Uterus (tissue), 4 donors: ENCODE results near the gene RNASE4. TPM values are rescaled to one million over a fixed set of nuclear protein-coding genes. Genes with fewer than 3 reads are reported as not detected.
"Not testable (repeated sequence)": the region's sequence is repeated elsewhere in the genome, so short reads cannot be mapped to it uniquely, and the experiment has no call there.

ENCODE experiments used
- DNase-seq, 2 donors: peaks; one replicate each; pipeline ENCODE4 v3.0.0-alpha.2; 2019 to 2020
- H3K27ac ChIP-seq, 2 donors: fragments of 200-600 bp; sonication (generic); 1 replicate in 1 of 2; 2 replicates in 1 of 2; pipeline ENCODE4 v1.5.1; 2016 to 2018
- H3K27me3 ChIP-seq, 2 donors: fragments of 200-600 bp; sonication (generic); one replicate each; pipeline ENCODE4 v1.5.1; 2018 to 2019; ENCODE audit warnings: control low read depth in 1 of 2
- H3K36me3 ChIP-seq, 2 donors: fragments of 200-600 bp; sonication (generic); one replicate each; pipeline ENCODE4 v1.5.1; 2019; ENCODE audit warnings: control low read depth in 1 of 2
- H3K4me1 ChIP-seq, 2 donors: fragments of 200-600 bp; sonication (generic); one replicate each; pipeline ENCODE4 v1.5.1; 2018 to 2019; ENCODE audit warnings: control low read depth in 1 of 2
- H3K4me3 ChIP-seq, 2 donors: fragments of 200-600 bp; sonication (generic); 1 replicate in 1 of 2; 2 replicates in 1 of 2; pipeline ENCODE4 v1.5.1; 2018 to 2019; ENCODE audit warnings: mild to moderate bottlenecking in 1 of 2
- H3K9me3 ChIP-seq, 2 donors: fragments of 200-600 bp; sonication (generic); one replicate each; pipeline ENCODE4 v1.5.1; 2019; ENCODE audit warnings: control low read depth in 1 of 2
- CTCF ChIP-seq, 4 experiments: fragments of 200-600 bp in 2 of 4; fragments of 450-650 bp in 2 of 4; sonication (generic) in 2 of 4; IDR thresholded peaks; one replicate each; pipeline ENCODE4 v1.5.1; 2016 to 2019; ENCODE audit warnings: antibody characterized with exemption in 4 of 4, mild to moderate bottlenecking in 2 of 4, moderate library complexity in 1 of 4
- POLR2A ChIP-seq, 2 donors: fragments of 450-650 bp; IDR thresholded peaks; one replicate each; pipeline ENCODE4 v1.6.1; 2016; ENCODE audit warnings: antibody characterized with exemption in 2 of 2, mild to moderate bottlenecking in 1 of 2, moderate library complexity in 1 of 2
- intact Hi-C: fragments of 100-400 bp; cut with DNase I; formaldehyde crosslinking; loops from one replicate; pipeline ENCODE4 v1.15.1; 2023; ENCODE audit warnings: low total_unique reads
- total RNA-seq, 4 donors: library from RNA; depleted of rRNA in 3 of 4; stranded (reverse); fragments of >200 nt in 3 of 4; gene quantifications; one replicate each; pipeline versions ENCODE4 v1.1.0 to v1.2.4, GENCODE V29; 2014 to 2023
- donor health status: DM: yes; HTN: yes; CAD: no.

RNASE4 gene
- total RNA-seq, 4 donors from 2014 or later: 26.3 to 159 (median 76.3) TPM

DNA sequence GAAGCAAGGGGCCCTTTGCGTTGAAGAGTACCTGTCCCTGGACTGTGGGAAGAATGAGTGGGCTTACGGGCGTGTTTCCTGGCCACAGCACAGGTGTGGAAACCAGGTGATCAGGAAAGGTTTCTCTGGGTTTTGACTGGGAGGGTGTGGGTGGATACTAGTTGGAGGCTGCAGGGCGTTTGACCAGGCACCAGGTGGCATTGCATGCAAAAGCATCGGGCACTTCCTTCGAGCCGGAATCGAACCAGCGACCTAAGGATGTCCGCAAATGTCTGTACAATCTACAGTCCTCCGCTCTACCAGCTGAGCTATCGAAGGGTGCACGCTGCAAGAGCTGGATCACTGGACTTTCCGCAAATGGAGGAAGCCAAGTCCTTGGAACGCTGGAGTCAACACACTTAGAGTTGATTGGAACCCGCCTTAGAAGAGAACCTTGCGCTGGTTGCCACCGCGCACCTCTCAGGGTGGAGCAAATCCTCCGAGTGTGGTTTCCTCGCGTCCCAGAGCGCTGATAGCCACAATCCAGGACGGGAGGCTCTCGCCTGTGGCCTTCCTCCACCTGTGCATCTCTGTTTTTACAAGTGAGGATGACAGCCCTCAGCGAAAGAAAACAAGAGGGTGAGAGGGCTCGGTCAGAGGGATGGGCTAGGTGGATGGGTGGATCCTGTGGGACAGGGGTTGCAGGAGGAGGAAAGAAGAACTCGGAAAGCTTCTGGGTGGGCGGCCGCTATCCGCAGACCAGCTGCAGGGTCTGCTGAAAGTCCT is 21.2 kb upstream of the RNASE4 start:
- H3K27me3 ChIP-seq: peaks cover 0 to 13% of the 10 kb centered on the region in 2 donors
- no peaks in the 10 kb centered on the region for H3K4me1 ChIP-seq
- intact Hi-C loops: no loop called here
- H3K27ac ChIP-seq: peak overlapping the region in 1 of 2 donors; percentile 5
- DNase-seq: peak; percentile 70 to 81
- no peaks in the 10 kb centered on the region for H3K9me3 ChIP-seq
- TF ChIP-seq CTCF (IDR thresholded peaks at IDR 0.05): peak in 3 of 4 experiments; percentile 50 to 54 (median 50)
- no peak for TF ChIP-seq POLR2A (IDR thresholded peaks at IDR 0.05)
- H3K4me3 ChIP-seq: peak overlapping the region; percentile 5 to 26
- H3K36me3 ChIP-seq: no peaks in the 10 kb centered on the region

GRCh38 chr14:20666400-20666961 is 17.9 kb upstream of the RNASE4 start:
- intact Hi-C loops, H3K36me3 ChIP-seq, H3K4me1 ChIP-seq, H3K4me3 ChIP-seq, H3K27me3 ChIP-seq, DNase-seq, H3K27ac ChIP-seq, H3K9me3 ChIP-seq: not testable (repeated sequence)

DNA sequence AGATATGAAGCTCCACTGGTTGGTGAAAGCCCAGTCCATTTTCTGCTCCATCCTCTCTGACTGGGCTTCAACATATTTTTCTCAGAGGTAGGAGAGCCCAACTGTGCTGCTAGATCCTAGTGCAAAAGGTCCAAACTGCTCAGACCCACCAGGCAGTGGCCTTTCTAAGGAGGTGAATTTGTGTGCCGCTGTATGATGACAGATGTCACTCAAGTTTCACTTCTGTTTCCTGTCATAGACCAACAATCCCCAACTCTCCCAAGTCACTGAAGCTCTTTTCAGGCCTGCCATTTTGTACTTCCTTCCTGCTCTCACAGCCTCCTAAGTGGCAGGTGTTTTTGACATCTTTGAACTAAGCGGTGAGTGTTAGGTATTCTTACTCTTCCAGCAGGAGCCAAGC is 16.4 kb upstream of the RNASE4 start:
- Histone ChIP-seq H3K9me3 (no peaks in the 10 kb centered on the region), H3K36me3 (no peaks in the 10 kb centered on the region), H3K27ac (no peak overlapping the region), H3K4me1 (no peaks in the 10 kb centered on the region), H3K4me3 (no peak overlapping the region), H3K27me3 (no peaks in the 10 kb centered on the region)
- intact Hi-C loops: no loop called here
- DNase-seq: no peak
- no peak for TF ChIP-seq CTCF (IDR thresholded peaks at IDR 0.05)
- no peak for TF ChIP-seq POLR2A (IDR thresholded peaks at IDR 0.05)

DNA sequence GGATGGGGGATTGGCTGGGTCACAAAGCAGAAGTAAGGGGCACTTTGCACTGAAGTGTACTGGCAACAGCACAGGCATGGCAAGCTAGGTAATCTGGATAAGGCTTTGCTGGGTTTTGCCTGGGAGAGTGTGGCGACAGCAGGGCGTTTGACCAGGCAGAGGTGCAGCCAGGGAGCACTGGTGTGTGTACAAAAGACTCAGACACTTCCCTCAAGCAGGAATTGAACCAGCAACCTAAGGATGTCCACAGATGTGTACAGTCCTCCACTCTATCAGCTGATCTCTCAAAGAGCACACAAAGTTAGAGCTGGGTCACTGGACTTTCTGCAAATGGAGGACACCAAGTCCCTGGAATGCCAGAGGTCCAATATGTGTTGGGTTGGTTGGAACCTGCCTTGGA is 15.4 kb upstream of the RNASE4 start:
- intact Hi-C loops: no loop called here
- Histone ChIP-seq H3K4me3 (no peak overlapping the region), H3K27me3 (no peaks in the 10 kb centered on the region), H3K27ac (no peak overlapping the region), H3K9me3 (no peaks in the 10 kb centered on the region), H3K36me3 (no peaks in the 10 kb centered on the region), H3K4me1 (no peaks in the 10 kb centered on the region)
- TF ChIP-seq CTCF (IDR thresholded peaks at IDR 0.05) (no peak), POLR2A (IDR thresholded peaks at IDR 0.05) (no peak)
- DNase-seq: no peak

DNA sequence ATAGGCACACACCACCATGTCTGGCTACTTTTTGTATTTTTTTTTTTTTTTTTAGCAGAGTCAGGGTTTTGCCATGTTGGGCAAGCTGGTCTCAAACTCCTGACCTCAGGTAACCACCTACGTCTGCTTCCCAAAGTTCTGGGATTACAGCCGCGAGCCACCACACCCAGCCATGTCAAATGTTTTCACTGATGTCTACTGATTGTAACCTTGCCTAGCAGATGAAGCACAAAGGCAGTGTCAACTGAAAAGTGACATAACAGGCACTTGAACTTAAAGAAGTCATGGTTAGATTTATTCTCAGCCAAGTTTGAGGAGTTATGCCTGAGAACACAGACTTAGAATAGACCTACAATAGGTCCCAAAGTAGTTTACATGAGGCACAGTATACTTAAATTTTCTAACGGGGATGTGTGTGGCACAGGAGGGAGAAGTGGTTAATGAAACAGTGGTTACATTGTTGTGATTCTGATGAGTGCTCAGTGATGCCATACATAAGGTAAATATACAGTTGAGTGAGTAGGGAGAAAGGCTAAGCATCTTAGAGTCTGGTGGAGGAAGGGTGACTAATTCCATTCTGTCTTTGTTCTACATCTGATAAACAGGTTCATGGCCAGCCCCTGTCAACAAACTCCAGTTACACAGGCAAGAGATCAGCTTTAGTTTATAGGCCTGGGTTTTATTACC is 12.6 kb upstream of the RNASE4 start:
- intact Hi-C loops: no loop called here
- no peaks in the 10 kb centered on the region for H3K9me3 ChIP-seq

More for the DNA sequence above, 12.6 kb upstream of the RNASE4 start:
- Histone ChIP-seq H3K27ac (no peak overlapping the region), H3K36me3 (no peaks in the 10 kb centered on the region), H3K27me3 (no peaks in the 10 kb centered on the region), H3K4me3 (no peak overlapping the region), H3K4me1 (no peaks in the 10 kb centered on the region)
- DNase-seq: no peak
- TF ChIP-seq POLR2A (IDR thresholded peaks at IDR 0.05) (no peak), CTCF (IDR thresholded peaks at IDR 0.05) (no peak)
